ENCODE data around the gene PHTF2.
"Not testable (repeated sequence)": the region's sequence is repeated elsewhere in the genome, so short reads cannot be mapped to it uniquely, and the experiment has no call there.

- TF ChIP-seq ELF4 (IDR thresholded peaks at IDR 0.05); SP1 (IDR thresholded peaks at IDR 0.05); NFRKB (IDR thresholded peaks at IDR 0.05); LEF1 (IDR thresholded peaks at IDR 0.05; ENCODE audit: borderline replicate concordance); ZNF384 (IDR thresholded peaks at IDR 0.05); BHLHE40 (IDR thresholded peaks at IDR 0.05; ENCODE audit: borderline replicate concordance); SUZ12 (IDR thresholded peaks at IDR 0.05); PKNOX1 (IDR thresholded peaks at IDR 0.05); CTBP1 (IDR thresholded peaks at IDR 0.05; ENCODE audit: borderline replicate concordance); FOXM1 (IDR thresholded peaks at IDR 0.05; ENCODE audit: borderline replicate concordance); FOXA1 (IDR thresholded peaks at IDR 0.05); FOXK2 (IDR thresholded peaks at IDR 0.05): not testable (repeated sequence)
These were observed 14.1 kb upstream of the PHTF2 start for GRCh38 chr7:77784426-77784825.

Data from HEK293T (cell line).